Medulla oblongata (tissue), 1 donor: Measurements from ENCODE around the gene FNTB.

ENCODE experiments used
- DNase-seq: peaks from one replicate; pipeline ENCODE4 v3.0.0-alpha.2; 2015; ENCODE audit errors: extremely low spot score

FNTB gene

GRCh38 chr14:64953310-64953654, 33.4 kb upstream of the FNTB start:
- DNase-seq = no peak

- DNase-seq = no peak
Observed at GRCh38 chr14:64953661-64954060, 33.0 kb upstream of the FNTB start.

- DNase-seq = no peak
Observed at GRCh38 chr14:64954491-64955240, 32.0 kb upstream of the FNTB start.

GRCh38 chr14:64955297-64955696, 31.4 kb upstream of the FNTB start:
- DNase-seq = no peak

GRCh38 chr14:64956697-64957406, 29.8 kb upstream of the FNTB start:
- DNase-seq = no peak

GRCh38 chr14:64958201-64958600, 28.5 kb upstream of the FNTB start:
- DNase-seq = no peak

GRCh38 chr14:64958743-64959142, 28.0 kb upstream of the FNTB start:
- DNase-seq = no peak

- DNase-seq = no peak
Observed at GRCh38 chr14:64960762-64961276, 25.9 kb upstream of the FNTB start.

GRCh38 chr14:64963611-64964010, 23.1 kb upstream of the FNTB start:
- no peak for DNase-seq

- no peak for DNase-seq
Observed at GRCh38 chr14:64965356-64966000, 21.2 kb upstream of the FNTB start.

GRCh38 chr14:64966976-64967375, 19.7 kb upstream of the FNTB start:
- no peak for DNase-seq

GRCh38 chr14:64968167-64968566, 18.5 kb upstream of the FNTB start:
- no peak for DNase-seq

- DNase-seq = no peak
Observed at GRCh38 chr14:64968651-64969050, 18.0 kb upstream of the FNTB start.

- no peak for DNase-seq
Observed at GRCh38 chr14:64970041-64970440, 16.7 kb upstream of the FNTB start.

GRCh38 chr14:64970776-64971477, 15.8 kb upstream of the FNTB start:
- DNase-seq = no peak

- no peak for DNase-seq
Observed at GRCh38 chr14:64971491-64971942, 15.2 kb upstream of the FNTB start.

- DNase-seq = no peak
Observed at GRCh38 chr14:64971943-64972791, 14.5 kb upstream of the FNTB start, which contains the start of gene RAB15. Gene RAB15, minus strand, starts transcription at chr14:64972336. Its CDS starts 260 bp downstream, at chr14:64972076.

- no peak for DNase-seq
Observed at GRCh38 chr14:64973026-64973442, 13.7 kb upstream of the FNTB start.

- no peak for DNase-seq
Observed at GRCh38 chr14:64973826-64974225, 12.9 kb upstream of the FNTB start.

- no peak for DNase-seq
Observed at GRCh38 chr14:64974563-64974962, 12.1 kb upstream of the FNTB start.
